Fibroblast of skin of abdomen (primary cell): ENCODE data around the gene CDK14.
"Not testable (repeated sequence)": the region's sequence is repeated elsewhere in the genome, so short reads cannot be mapped to it uniquely, and the experiment has no call there.

Experiments
- DNase-seq: peaks from one replicate; pipeline ENCODE4 v3.0.0-alpha.2; 2013

CDK14 gene

DNA sequence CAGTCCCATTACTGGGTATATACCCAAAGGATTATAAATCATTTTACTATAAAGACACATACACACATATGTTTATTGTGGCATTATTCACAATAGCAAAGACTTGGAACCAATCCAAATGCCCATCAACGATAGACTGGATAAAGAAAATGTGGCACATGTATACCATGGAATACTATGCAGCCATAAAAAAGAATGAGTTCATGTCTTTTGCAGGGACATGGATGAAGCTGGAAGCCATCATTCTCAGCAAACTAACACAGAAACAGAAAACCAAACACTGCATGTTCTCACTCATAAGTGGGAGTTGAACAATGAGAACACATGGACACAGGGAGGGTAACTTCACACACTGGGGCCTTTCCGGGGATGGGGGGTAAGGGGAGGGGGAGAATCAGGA is 219.4 kb downstream of the CDK14 start:
- DNase-seq, result not testable (repeated sequence)

DNA sequence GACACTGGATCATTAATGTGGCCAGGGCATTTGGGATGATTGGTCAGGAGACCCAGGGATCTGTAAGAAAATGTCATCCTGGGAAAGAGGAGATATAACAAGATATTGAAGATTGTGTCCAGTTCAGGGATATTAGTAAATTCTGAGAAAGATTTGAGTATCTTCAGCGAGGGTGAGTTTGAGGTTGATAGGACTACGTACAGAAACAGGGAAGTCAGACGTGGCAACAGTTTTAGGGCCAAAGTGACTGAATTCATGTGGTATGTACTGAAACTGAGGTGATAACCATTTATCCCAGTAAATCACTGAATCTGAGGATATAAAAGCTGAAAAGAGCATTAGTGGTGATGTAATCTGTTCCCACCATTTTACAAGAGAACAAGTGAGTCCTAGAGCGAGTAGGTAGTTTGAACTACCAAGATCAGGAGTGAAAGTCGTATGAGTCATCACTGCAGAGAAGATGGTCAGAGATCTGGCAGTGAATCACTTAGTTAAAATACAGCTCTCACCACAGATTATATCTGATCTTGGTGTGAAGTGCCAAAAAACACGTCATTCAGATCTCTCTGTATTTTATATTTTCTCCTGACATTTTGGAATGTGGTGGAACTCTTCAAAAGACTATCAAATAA is 220.5 kb downstream of the CDK14 start:
- DNase-seq, result peak; percentile 99

DNA sequence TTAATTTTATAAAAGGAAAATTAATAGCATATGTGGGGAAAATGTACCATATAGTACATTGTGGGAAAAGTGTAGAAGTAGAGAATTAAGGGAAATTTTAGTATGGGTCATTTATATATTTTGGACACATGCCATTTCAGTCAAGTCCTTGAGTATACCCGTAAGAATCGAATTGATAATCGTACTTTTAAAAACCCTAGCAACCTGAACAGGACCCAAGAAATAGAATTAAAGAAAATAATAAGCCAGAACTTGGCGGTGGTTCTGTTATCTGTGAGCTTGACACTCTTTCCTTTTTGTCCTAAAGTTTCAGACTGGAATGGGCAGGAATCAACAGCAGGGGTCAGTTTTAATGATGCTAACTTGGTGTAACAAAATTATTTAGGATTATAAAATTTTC is 221.0 kb downstream of the CDK14 start:
- DNase-seq, result no peak

DNA sequence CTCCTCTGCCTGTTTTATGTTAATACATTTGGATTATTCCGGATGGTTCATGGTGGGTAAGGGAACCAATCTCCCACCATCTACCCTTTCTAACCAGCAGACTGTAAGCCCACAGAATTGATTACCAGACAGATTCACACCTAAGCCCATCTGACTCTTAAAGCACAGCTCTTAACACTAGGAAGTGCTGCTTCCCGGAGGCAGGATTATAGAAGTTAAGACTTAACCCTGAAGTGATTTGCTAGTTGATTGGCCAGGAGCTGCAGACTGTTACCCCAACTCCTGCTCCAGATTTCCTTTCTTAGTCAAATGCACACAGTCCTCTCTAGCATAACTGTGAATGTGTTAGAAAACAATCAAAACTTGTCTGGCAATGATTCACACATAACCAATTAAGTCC is 221.7 kb downstream of the CDK14 start:
- DNase-seq, result no peak

DNA sequence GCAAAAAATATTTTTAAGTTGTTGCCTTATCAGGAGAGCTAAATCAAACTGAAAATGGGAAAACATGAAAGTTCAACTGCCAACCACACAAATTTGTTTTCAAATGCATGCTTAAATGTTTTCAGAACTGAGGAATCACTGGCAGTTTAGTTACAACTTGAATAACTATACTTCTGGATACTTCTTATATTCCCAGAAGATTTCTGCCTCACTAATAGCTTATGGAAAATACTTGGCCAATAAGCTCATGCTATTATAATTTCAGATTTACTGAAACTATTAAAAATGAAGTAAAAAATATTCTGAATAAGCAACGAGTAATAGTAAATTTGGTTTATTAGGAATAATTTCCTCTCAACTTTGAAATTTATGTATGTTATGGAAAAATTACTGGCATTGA is 222.2 kb downstream of the CDK14 start:
- DNase-seq, result no peak

DNA sequence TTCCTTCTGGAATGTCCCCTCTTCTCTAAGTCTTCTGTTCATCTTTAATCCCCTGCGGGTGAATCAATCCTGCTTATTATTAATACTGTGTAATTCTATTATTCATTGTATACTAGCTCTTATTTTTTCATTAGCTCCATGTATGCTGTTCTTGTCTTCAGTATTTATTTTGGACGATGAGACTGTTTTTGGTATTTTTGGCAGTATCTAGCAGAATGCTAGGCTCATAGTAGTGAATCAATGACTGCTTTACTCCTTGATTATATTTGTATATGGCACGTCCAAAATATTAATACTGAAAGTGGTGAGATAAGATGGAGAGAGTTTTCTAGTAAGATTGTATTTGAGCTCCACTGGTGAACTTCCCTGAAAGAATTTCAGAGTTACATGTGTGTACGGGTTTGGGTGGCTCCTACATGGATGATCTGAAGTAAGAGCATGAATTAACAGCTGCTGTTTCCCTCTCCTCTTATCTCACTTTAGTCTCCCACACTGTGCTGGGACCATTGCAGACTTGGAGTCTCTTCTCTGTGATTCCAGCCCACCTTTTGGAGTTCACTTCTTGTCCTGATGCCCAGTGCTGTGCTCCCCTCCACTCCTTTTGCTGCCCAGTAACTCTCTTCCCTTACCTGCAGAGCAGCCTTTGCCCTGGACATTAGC is 226.0 kb downstream of the CDK14 start:
- DNase-seq, result no peak

DNA sequence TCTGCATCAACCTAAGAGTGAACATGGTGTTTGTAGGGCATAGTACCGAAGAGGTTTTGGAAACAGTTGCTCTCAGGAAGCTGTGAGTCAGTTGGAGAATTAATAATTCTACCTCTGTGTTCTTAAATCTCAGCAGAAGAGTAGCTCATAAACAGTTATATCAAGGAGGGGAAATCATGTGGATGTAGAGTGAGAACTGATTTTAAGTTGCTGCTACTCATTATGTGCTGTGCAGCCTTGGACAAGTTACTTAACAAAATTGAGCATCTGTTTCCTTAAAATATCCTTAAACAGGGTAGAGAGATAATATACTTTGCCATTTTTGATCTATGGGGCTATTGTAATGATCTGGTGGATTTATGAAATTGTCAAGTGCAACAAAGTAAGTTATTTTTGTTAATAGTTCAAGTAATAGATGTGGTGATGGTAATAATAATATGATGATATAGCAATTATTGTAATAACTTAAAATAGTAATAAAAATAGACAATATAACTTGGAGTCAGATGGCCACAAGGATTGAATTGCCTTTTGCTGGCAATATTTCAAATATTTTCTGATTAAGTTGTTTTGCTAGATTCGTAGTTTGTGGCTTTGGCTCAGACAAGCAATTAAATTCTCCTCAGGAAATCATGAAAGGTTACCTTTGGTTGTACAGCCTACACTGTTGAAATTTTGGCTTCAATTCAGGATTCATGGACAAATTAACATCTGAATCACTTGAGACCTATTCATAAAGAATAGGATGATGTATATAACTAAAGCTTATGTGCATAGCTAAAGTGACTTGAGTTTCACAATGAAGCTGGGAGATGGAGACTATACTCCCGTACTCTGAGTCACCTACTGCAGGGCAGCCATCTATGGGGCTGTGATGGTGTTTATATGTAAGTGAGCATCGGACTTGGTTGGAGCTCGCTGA is 228.5 kb downstream of the CDK14 start:
- peak; percentile 98 for DNase-seq

DNA sequence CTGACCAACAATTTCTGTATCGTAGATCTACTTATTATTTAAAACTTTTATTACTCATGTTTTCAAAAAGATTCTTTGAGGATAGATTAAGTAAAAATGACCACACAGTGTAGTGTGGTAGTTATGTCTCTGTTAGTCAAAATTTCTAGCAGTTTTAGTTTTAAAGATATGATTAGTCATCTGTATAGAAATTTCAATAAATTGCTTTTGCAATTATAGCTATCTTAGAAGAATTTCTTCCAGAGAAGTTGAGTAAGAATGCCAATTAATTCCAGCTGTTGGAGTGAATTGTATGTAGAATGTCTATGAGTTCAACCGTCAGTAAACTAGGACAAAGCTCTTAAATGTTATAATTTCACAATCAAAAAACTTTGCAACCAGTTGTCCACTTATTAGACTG is 229.7 kb downstream of the CDK14 start:
- DNase-seq, result peak; percentile 94

DNA sequence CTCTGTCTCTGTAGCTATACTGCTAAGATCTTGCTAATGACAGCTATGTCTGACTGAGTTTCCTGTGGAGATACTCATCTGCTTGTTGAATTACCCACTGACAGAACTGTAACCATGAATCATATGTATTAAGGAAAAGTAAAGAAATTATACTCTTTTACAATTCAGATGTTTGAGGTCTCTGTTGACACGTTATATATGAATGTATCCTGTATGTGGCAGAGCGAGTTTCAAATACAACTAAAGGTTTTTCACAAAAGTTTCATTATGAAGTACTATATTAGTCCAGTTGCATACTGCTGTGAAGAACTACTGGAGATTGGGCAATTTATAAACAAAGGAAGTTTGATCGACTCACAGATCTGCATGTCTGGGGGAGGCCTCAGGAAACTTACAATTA is 232.5 kb downstream of the CDK14 start:
- peak; percentile 70 for DNase-seq

DNA sequence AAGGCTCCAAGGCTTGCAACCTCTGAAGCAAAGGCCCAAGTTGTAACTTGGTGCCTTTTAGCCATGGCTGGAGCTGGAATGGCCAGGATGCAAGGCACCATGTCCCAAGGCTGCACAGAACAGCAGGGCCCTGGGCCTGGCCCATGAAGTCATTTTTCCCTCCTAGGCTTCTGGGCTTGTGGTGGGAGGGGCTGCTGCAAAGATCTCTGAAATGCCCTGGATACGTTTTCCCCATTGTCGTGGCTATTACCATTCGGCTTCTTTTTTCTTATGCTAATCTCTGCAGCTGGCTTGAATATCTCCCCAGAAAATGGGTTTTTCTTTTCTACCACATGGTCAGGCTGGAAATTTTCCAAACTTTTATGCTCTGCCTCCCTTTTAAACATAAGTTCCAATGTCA is 234.2 kb downstream of the CDK14 start:
- DNase-seq, result no peak

DNA sequence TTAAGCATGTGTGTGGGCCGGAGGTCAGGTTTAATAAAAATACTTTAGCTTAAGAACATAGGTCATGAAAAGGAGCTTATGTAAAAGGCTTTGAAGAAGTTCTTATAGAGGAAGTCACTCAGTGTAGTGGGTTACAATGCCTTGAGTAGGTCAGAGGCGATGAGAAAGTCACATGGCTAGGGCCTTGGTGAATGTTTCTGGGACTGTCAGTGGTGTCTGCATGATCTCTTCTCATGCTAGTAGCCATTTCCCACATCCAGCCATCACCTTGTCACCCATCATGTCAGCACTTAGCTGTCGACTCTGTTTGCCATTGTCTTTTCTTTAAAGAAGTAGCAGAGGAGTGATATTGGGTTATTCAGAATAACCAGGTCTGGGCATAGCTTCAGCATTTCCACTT is 236.6 kb downstream of the CDK14 start:
- DNase-seq, result no peak

DNA sequence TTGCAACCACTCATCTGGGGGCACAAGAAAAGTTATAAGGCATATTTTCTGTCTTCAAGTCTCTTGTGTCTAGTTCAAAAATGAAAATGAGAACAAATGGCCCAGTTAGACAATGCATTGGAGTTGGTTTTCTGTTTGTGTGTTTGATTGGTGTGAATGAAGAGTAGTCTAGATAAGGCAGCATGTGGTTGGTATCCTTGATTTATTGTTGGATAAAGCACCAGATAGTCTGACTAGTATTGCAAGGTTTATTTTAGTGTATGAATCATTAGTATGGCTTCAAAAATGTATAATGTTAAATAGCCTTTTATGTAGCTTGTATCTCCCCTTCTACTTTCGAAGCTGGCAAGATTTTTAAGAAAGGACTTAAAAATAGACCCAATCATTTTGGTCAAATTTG is 237.3 kb downstream of the CDK14 start:
- DNase-seq, result peak; percentile 52

DNA sequence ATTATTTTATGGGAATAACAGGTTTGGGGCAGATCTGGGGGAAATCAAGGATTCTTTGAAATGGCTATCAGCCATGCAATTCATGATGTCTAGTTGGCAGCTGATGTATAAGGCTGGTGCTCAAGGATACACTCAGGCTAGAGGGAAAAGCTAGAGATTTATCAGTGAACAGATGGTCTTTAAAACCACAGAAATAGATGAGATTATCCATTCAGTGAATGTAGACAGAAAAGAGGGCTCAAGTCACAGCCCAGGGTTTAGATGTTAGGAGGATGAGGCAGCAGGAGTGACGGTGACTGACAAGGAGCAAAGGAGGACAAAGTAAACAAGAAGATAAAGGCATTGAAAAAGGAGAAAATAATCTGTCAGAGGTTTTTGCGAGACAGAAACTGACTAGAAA is 238.7 kb downstream of the CDK14 start:
- DNase-seq, result peak; percentile 21

DNA sequence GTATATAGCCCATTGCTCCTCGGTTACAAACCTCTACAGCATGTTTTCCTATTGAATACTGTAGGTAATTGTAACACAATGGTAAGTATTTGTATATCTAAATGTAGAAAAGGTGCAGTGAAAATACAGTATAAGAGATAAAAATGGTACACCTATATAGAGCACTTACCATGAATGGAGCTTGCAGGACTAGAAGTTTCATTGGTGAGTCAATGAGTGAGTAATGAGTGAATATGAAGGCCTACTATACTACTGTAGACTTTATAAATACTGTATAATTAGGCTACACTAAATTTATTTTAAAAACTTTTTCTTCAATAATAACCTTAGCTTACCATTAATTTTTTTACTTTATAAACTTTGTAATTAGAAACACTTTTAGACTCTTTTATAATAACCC is 239.7 kb downstream of the CDK14 start:
- DNase-seq, result no peak

DNA sequence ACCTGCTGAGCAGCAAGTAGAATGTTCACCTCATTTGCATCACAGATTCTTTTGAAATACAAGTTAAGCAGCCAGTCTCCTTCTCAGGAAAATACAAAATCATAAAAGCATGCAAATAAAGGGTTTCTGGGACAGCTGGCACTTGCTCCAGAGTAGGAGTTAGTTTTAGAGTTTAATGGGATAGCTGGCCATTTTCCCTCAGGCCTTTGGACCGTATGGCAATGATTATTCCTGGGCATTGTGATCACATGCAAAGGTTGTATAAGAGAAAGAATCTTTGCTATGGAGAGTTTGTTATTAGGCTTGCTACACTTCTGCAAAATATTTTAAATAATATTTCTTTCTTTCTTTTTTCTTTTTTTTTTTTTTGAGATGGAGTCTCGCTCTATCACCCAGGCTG is 240.8 kb downstream of the CDK14 start:
- DNase-seq, result no peak

DNA sequence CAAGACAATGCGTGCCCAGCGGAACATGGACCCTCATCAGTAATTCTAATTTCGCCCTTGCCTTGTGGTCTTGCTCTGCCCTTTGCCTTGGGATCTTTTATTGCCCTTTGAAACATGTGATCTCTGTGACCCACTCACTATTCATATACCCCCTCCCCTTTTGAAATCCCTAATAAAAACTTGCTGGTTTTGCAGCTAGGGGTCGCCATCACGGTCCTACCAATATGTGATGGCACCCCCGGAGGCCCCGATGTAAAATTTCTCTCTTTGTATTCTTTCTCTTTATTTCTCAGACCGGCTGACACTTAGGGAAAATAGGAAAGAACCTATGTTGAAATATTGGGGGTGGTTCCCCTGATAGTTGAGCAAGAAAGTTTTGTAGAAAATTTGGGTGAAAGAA is 242.7 kb downstream of the CDK14 start:
- DNase-seq, result no peak

DNA sequence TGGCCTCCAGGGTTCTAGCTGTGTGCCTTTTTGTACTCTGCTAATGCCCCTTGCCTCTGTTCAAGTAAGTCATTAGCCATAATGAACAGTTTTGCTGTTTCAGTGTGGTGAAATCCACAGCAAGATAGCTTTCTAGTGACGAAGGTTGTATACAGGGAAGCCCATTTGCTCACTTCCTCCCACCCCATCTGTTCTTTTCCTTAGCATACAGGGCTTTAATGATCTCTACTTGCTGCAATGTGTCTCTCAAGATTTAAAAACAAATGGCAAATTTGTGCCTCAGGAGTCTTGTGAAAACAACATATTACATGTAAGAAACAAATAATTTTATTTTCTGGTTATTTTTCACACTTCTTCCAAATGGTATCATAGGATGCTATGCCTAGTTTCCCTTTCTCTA is 243.2 kb downstream of the CDK14 start:
- DNase-seq, result no peak

DNA sequence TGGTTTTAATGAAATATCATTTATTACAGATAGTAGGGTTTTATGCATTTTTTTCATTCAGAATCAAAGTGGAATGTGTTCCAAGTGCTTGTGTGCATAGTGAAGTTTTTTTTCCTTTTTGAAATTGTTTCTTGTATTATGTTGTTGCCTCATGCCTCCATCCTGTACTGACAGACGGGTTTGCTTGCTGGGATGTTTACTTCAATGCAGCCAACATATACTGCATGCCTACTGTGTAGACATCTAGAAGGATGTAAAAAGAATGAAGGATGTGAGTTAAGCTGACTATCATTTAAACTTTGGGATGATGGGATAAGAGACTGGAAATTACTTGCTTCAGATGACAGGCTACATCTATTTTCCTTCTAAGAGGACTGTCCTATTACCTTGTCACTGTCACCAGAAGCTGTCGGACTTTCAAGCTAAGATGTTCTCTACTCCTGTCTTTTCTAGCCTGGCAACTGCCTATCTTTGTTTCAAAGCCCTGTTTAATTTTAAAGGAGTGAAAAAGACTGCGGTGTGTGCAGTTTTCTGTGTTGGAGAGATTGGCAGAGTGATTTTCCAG is 243.7 kb downstream of the CDK14 start:
- no peak for DNase-seq

DNA sequence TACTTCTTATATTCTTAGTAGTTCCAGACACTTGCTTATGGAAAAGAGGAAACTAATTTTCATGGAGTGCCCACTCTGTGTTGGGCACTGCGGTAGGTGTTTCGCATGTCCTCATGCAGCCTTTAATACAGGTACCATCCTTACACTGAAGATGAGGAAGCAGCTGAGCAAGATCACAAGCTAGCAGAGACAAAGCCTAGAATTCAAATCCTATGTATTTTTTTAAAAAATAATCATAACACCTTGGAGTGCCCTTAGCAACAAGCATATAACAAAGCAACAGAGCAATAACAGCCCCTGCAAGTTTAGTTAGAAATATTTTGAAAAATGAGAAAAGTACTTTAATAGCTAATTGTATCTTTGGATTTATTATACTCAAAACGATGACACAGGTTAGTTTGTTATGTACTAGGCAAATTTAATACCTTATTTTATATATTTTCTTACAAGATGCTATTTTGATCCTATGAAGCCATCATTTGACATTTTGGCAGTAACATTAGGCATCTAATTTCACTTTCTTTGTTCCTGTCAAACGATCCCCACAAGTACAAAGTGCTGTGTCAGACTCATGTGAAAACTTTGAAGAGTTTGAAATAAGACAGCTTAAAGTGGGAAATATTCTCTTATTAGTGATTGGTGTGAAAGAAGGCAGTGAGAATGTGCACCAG is 245.8 kb downstream of the CDK14 start:
- DNase-seq, result no peak

DNA sequence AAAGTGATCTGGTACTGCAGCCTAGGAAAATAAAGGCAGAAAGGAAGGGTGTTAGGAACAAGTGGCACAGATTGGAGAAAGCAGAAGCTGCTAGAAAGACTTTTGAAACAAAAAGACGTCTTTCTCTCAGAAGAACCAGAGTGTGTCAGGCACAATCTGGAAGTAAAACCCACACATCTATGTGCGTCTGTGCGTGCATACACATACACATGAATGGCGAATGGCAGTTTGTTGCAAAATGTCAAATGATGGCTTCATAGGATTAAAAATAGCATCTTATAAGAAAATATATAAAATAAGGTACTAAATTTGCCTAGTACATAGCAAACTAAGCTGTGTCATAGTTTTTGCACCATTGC is 246.3 kb downstream of the CDK14 start:
- no peak for DNase-seq

DNA sequence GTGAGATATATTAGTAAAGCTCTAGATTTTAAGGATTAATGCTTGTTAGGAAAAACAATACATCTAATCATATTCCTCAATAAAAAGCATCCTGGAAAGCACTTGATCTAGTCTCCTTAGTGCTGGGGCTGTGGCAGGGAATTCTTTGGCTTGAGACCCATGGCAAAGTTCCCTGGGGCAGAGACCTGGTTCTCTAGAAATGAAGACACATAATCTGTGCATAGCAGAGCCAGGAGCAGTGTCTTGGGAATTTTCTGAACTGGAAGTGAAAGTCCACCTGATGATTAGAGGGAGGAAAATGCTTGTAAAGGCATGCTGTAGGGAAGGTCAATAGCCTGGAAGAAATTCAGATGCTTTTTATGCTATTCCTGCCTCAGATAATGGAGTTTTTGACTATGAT is 247.4 kb downstream of the CDK14 start:
- DNase-seq, result no peak

DNA sequence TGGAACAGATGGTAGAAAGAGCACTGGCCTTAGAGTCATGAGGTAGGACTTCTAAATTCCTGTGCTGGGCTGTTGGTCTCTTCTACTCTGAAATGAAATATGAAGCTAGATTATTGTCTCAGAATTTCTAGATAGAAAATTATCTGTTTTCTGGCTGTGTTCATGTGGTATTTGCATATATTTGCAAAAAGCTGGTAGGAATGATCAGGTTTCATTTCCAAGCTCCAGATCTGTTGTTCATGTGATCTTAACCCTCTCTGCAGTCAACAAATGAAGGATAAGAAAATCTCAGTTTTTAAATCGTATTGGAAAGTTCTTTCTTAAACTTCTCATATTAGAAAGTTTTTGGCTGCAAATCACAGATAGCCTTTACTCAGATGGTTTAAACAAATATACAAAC is 248.3 kb downstream of the CDK14 start:
- DNase-seq, result no peak

DNA sequence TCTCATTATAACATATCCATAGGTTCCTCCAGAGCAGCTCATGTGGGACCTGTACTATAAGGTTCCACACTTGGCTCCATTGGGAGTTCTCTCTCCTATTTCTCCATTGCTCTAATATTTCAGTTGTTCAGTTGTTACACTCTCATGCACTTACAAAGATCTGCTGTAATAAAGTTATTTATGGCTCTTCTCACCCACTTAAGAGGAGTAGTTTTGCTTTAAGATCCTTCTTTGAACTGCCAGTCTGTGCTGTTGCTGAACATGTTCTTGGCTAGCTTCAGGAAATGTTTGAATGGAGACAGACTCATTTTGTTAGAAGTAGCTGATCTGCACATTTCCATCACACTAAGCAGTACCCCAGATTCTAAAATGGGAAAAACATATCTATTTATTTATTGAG is 250.1 kb downstream of the CDK14 start:
- no peak for DNase-seq
